Adipocyte (in vitro differentiated cells): ENCODE measurements around the gene ACADVL.

Experiments
- DNase-seq: peaks from one replicate; pipeline ENCODE4 v3.0.0-alpha.2; 2015; ENCODE audit warnings: low read depth
- H3K27me3 ChIP-seq: replicated peaks from 2 replicates; pipeline ENCODE4 v1.7.0; 2013; ENCODE audit warnings: mild to moderate bottlenecking, low read length, moderate library complexity; ENCODE audit not compliant: control insufficient read depth, insufficient read depth
- H3K36me3 ChIP-seq: 2 replicates; pipeline ENCODE4 v1.7.0; 2013; ENCODE audit warnings: low read length, mild to moderate bottlenecking, moderate library complexity; ENCODE audit not compliant: control insufficient read depth, insufficient read depth, severe bottlenecking
- H3K4me1 ChIP-seq: 2 replicates; pipeline ENCODE4 v1.7.0; 2013; ENCODE audit warnings: mild to moderate bottlenecking, low read length, moderate library complexity; ENCODE audit not compliant: control insufficient read depth, insufficient read depth
- H3K4me3 ChIP-seq: 2 replicates; pipeline ENCODE4 v1.7.0; 2013; ENCODE audit warnings: mild to moderate bottlenecking, low read length, moderate library complexity
- H3K9ac ChIP-seq: 2 replicates; pipeline ENCODE4 v1.7.0; 2013; ENCODE audit warnings: mild to moderate bottlenecking, low read length, moderate library complexity
- H3K9me3 ChIP-seq: 2 replicates; pipeline ENCODE4 v1.7.0; 2013; ENCODE audit warnings: mild to moderate bottlenecking, low read length, moderate library complexity; ENCODE audit not compliant: control insufficient read depth

ACADVL gene

DNA sequence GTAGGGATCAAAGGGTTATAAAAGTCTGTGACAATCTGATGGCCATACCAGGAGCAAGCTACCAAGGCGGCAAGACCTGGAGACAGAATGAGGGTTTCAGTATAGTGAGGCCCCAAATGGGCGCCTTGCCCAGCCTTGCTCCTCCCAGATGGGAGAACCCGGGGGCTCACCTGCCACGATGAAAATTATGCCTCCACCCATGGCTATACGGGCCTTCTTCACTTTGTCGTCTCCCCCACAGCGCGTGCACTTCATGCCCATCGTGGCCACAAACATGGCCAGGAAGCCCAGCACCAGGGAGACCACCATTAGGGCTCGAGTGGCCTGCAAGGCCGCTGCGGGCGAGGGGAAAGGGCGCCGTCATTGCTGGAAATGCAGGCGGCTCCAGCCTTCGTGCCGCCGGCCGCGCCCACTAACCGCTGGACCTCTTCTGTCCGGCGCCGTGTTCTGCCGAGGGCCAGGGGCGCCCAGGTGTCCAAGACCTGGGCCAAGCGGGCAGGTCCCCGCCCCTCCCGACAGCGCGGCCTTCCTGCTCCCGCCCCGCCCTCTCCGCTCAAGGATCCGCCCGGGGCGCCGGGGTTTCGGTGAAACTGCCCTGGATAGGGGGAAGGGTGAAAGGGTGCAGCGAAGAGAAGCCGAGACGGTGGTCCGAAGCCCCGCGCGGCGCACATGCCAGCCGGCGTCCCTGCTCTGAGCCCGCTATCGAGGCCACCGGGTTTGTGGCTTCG, 41.1 kb downstream of the ACADVL start:
- Histone ChIP-seq H3K27me3 (no peaks in the 10 kb centered on the region), H3K4me3 (peak overlapping the region; percentile 68), H3K36me3 (peaks cover 28% of the 10 kb centered on the region), H3K9ac (peak overlapping the region; percentile 69), H3K9me3 (no peaks in the 10 kb centered on the region), H3K4me1 (peaks cover 41% of the 10 kb centered on the region)
- no peak for DNase-seq

DNA sequence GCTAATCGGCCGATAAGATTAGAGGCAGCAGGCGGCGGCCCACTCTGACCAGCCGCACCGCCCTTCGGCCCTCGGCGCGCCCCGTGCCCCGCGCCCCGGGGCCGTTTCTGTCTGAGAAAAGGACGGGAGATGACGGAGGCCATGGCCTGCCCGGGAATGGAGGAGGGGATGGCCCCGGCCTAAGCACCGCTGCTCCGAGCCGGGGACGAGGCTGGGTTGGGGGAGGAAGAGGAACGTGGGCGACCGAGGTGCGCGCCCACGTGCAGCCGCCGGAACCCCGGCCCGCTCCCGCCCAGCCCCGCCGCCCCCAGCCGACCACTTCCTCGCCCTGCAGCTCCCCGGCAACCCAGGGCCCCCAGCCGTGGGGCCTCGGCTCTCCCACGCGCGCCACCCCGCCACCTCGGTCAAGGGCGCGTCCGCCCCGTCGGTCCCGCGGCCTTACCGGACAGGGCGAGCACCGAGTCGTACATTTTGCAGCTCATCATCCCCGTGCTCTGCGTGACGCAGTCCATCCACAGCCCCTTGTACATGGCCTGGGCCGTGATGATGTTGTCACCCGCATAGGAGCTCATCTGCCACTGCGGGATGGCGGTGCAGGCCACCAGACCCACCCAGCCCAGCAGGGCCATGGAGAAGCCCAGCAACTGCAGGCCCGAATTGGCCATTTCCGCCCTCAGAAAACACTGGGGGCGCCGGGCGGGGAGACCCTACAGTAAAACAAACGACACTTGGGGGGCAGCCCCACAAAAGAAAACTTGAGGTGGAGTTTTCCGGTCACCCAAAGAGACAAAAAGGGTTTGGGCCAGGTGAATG, 41.8 kb downstream of the ACADVL start:
- peak overlapping the region; percentile 69 for H3K9ac ChIP-seq
- peaks cover 42% of the 10 kb centered on the region for H3K4me1 ChIP-seq
- DNase-seq: no peak
- no peaks in the 10 kb centered on the region for H3K9me3 ChIP-seq
- H3K27me3 ChIP-seq: no peaks in the 10 kb centered on the region
- peak overlapping the region; percentile 68 for H3K4me3 ChIP-seq
- H3K36me3 ChIP-seq: peaks cover 24% of the 10 kb centered on the region

DNA sequence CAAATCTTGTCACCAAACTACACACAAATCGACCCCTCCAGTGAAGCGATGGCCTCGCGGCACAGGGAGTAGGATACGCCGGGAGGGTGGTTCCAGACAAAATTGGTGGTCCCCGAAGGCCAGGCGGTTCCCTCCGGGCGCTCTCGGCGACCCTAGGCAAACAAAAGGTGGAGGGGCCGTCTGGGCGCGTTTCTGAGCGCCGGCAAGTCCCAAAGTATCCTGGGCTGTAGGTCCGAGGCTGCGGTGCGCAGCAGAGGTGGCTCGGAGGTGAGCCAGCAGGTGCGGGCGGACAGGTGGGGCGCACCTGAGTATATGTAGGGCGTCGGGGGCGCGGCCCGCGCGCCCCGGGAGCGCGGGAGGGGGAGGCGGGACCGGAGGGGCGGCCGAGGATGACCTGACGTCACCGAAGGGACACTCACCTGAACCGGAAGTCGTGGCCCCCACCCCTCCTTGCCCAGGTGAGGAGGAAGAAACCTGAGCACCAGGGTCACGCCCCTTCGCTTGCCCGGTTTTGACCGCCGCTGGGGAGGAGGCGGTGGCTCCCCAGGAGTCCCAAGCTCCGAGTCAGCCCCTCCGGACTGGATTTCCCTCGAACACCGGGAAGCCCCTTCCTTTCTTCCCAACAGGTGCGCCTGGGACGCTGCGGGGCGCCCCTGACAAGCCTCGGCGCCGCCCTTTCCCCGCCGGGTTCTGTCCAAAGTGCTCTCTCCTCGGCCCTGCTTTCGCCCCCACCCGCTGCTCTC, 42.6 kb downstream of the ACADVL start, which contains the start of gene CLDN7:
TSS of gene CLDN7 (minus strand) at position 287 of the 743 bp plus-strand sequence. CDS start 435 bp downstream, outside the sequence.
- DNase-seq: no peak
- peaks cover 47% of the 10 kb centered on the region for H3K4me1 ChIP-seq
- peaks cover 17% of the 10 kb centered on the region for H3K36me3 ChIP-seq
- peak within 1 kb of the TSS; percentile 68 for H3K4me3 ChIP-seq
- no peaks in the 10 kb centered on the region for H3K9me3 ChIP-seq
- no peaks in the 10 kb centered on the region for H3K27me3 ChIP-seq
- peak within 1 kb of the TSS; percentile 69 for H3K9ac ChIP-seq

DNA sequence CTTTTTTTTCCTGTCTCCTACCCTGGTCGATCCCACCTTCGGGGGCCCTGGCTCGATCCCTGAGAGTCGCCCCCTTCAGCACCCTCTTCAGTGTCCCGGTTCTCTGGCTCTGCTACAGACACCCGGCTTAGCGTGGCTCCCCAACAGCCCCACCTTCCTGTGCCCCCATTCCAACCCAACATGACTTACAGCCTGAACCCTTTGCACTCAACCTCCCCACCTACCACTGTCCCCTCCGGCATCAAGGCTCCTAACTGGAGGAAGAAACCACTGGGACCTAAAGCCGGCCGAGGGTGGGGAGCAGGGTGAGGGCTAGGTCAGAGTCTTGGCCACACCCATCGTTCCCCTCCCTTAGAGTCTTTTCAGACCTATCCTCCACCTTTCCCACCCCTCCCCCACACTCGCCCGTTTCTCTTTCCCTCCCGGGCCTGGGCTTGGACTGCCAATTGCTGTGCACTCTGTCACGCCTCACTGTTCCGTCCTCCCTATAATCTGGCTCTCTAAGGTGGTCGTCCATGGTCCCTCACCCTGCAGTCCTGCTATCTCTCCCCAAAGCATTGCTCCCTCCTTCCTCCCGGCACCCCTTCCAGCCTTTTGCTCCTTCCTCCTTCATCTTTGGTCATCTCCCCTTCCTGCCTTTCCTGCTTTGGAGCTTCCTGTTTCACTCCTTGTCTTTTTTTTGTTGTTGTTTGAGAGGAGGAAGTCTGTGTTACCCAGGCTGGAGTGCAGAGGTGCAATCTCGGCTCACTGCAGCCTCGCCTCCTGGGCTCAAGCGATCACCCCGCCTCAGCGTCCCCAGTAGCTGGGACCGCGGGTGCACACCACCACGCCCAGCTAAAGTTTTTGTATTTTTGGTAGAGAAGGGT, 43.4 kb downstream of the ACADVL start:
- Histone ChIP-seq H3K36me3 (peaks cover 13% of the 10 kb centered on the region), H3K4me3 (peak overlapping the region; percentile 35), H3K4me1 (peaks cover 47% of the 10 kb centered on the region), H3K9ac (peak overlapping the region; percentile 23), H3K9me3 (no peaks in the 10 kb centered on the region), H3K27me3 (no peaks in the 10 kb centered on the region)
- no peak for DNase-seq

DNA sequence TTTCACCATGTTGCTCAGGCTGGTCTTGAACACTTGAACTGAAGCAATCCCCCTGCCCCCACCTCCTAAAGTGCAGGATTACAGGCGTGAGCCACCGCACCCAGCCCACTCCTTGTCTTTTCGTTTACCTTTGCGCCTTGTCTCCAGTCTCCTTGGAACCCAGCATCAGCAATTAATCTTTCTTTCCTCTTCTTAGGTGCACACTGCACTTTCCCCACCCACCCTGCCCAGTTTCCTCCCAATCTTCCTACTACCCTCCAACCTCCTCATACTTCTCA, 44.0 kb downstream of the ACADVL start:
- no peak for DNase-seq
- no peak overlapping the region for H3K4me3 ChIP-seq
- no peaks in the 10 kb centered on the region for H3K27me3 ChIP-seq
- peaks cover 46% of the 10 kb centered on the region for H3K4me1 ChIP-seq
- H3K36me3 ChIP-seq: peaks cover 9% of the 10 kb centered on the region
- no peaks in the 10 kb centered on the region for H3K9me3 ChIP-seq
- H3K9ac ChIP-seq: no peak overlapping the region

DNA sequence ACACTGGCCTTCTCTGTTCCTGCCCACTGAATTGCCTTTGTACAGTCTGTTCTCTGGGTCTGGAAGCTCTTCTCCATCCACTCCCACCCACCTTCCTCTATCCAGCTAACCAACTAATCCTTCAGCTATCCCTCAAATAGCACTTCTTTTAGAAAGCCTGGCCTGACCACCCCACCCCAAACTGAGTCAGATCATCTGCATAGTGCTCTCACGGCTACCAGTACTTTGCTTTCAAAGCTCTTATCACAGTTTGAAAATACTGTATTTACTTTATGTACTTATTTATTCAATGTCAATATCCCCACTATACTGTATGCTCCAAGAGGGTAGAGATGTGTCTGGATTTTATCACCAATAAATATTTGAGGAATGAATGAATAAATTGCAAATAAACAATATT, 47.0 kb downstream of the ACADVL start:
- H3K4me3 ChIP-seq: no peak overlapping the region
- DNase-seq: peak; percentile 37
- H3K9me3 ChIP-seq: no peaks in the 10 kb centered on the region
- peaks cover 34% of the 10 kb centered on the region for H3K4me1 ChIP-seq
- H3K27me3 ChIP-seq: no peaks in the 10 kb centered on the region
- no peak overlapping the region for H3K9ac ChIP-seq
- H3K36me3 ChIP-seq: no peaks in the 10 kb centered on the region
